HPDE6-E6E7 (cell line): ENCODE data around the gene ABCC1.

Experiments used
- DNase-seq: peaks from one replicate; pipeline ENCODE4 v3.0.0; 2011; ENCODE audit warnings: missing footprints; ENCODE audit errors: extremely low spot score

ABCC1 gene

DNA sequence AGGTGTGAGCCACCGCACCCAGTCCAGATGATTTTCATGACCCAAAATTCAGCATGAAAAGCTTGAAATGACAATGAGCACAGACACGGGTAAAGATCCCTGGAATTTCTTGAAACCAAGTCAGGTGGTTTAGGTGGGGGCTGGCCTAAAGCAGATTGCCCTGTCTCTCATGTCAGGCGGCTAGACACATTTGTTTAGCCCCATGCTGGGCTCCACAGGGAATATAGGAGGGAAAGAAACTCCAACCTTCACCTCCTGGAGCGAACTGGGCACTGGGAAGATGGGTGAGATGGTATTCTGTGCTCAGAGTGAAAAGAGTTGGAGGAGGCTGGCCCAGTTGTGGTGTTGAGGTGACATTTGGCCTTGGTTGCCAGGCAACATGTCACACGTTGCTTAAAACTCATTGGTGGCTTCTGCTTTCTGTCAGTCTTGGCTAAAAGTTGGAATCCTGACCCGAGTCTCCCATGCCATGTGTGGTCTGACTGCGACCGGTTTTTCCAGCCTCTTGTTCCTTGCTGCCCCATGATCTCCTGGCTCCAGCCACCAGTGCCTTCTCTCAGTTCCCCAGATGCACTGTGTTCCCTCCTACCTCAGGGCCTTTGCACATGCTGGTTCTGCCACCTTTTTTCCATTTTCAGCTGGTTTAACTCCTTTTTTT is 160.2 kb downstream of the ABCC1 start:
- no peak for DNase-seq

DNA sequence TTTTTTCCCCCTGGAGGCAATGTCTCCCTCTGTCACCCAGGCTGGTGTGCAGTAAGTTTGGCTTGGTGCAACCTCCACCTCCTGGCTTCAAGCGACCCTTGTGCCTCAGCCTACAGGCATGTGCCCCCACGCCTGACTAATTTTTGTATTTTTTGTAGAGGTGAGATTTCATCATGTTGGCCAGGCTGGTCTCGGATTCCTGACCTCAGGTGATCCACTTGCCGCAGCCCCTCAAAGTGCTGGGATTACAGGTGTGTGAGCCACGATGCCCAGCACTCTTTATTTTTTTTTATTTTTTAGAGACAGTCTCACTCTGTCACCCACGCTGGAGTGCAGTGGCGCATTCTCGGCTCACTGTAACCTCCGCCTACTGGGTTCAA is 160.7 kb downstream of the ABCC1 start:
- DNase-seq: no peak

DNA sequence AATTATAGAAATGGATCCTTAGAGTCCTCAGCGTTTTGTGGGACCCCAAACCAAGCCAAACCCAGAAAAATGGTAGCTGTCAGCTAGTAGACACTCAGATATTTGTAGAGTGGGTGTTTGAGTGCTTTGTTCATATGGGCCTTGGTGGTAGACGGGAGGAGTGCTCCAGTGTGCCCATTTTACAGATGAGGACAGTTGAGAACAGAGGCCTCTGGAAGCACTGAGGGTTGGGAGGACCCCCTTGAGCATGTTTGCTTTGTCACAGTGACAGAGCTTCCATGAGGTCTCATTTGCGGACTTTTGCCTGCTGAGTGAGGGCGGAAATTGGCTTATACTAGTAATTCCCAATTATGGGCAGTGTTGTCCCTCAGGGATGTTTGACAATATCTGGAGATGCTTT is 162.2 kb downstream of the ABCC1 start:
- no peak for DNase-seq

DNA sequence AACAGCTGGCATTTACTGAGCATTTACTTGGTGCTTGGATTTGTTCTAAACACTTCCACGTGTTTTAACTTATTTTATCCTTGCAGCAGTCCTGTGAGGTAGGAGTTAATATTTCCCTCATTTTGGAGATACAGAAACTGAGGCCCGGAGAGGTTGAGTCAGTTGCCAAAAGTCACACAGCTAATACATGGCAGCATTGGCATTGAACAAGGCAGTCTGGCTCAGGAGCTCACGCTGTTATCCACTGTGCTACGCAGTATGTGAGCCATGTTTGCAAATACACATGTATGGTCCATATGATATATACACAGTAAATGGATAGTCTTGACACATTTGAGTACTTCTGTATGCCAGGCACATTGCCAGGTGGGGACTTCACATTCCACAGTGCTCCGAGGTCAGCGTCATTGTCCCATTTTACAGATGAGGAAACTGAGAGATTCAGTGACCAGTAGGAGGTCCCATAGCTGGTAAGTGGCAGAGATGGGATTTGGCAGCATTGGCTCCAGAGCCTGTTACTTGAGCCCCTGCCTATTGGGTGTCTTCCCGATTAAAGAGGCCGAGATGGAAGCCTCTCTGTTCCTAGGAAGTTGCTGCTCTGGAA is 163.1 kb downstream of the ABCC1 start:
- no peak for DNase-seq

DNA sequence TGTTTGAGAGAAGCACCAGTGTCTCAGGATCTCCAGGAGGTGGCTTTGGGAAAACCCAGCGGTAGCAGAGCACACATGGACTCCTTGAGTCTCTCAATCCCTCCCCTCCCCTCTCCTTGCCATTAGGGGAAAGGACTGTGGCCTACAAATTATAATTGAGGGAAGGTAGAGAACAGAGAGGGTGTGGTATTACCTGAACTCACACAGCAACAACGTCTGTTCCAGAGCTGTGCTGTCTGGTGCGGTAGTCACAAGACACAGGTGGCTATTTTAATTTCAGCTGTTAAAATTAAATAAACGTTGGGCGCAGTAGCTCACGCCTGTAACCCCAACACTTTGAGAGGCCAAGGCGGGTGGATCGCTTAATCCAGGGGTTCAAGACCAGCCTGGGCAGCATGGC is 163.7 kb downstream of the ABCC1 start:
- no peak for DNase-seq

DNA sequence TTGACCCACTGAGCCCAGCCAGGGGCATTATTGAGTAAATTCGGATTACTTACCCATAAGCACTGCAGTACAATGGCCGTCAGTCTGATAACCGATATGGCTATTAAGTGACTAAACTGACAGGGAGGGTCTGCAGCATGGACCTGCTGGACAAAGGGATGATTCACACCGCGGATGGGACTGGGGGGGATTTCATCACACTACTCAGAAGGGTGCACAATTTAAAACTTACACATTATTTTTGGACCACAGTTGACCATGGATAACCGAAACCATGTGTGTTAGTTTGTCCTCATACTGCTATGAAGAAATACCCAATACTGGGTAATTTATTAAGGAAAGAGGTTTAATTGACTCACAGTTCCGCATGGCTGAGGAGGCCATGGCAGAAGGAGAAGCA is 167.4 kb downstream of the ABCC1 start:
- no peak for DNase-seq

DNA sequence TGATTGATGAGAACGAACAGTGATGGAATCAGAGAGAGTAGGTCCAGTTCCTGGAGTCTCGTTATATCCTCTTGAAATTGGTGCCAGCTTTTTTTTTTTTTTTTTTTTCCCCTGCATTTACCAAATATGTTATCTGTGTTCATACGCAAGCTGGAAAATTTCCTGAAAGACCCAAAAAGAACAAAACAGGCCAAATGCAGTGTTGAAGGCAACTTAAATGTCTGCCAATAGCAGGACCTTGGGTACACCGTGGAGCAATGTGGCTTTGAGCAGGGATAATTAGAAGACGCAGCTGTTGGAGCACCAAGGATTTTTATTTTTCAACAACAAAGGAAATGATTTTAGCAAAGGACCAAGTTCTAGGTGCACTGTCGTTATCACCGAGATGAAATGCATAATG is 168.9 kb downstream of the ABCC1 start:
- DNase-seq: no peak

DNA sequence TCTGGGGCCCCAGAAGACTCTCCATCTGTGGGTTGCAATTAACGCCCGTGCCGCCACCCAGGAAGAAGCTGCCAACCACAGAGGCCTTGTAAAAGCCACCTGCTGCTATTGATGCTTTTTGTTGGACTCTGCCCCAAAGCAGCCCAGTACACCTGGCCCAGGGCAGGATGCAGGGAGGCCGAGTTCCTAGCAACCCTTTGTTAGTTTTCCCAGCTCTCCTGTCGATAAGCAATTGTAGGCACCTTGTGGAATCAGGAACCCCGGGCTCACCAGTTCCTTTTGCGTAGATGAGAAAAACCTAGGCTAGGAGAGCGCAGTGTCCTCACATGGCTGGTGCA is 170.6 kb downstream of the ABCC1 start:
- no peak for DNase-seq

DNA sequence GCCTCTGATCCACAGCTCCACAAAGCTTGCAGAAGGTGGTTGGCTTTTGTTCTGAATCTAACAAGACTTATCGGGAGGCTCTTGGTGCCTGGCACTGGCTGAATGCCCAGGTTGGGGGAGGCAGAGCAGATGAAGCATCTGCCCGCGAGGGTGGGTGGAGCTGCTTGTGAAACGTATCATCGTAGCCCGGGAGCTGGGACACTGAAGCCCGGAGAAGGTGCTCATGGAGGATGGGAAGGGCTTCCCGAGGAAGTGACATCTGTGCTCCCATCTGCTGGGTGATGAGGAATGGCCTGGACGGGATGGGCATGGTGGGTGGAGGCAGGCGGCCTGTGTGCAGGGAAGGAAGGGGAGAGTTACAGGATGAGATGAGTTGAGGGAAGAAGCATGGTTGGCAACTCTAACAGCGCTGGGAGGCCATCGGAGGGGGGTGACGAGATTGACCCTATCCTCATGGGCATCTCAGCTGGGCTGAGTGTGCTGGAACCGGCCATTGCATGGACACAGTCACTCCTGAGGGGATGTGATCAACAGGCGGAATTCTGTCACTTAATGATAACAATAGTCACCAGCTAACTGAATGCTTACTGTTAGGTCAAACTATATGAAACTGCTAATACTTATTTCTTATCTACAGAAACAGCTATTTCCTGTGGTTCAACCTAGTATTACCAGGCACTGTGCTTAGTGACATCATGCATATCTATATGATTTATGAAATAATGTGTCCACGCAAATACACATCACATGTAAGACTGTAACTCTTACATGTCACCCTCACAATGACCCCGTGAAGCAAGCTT is 171.2 kb downstream of the ABCC1 start:
- no peak for DNase-seq

DNA sequence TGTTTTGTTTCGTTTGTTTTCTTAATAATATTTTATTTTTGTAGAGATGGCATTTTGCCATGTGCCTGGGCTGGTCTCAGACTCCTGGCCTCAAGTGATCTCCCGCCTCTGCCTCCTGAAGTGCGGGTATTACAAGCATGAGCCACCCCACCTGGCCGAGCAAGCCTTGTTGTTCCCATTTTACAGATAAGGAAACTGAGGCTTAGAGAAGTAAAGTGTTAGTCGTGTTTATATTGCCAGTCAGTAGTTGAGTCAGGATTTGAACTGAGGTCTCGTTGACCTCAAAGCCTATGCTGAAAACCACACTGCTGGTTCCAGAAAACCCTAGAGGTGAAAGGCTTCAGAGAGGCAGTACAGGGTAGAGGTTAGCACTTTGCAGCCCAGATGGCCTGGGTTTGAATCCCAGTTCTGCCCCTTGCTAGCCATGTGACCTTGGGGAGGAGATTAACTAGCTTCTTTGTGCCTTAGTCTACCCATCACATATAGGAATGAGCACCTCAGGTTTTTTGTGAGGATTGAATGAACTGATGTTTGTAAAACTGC is 171.8 kb downstream of the ABCC1 start:
- DNase-seq: no peak

DNA sequence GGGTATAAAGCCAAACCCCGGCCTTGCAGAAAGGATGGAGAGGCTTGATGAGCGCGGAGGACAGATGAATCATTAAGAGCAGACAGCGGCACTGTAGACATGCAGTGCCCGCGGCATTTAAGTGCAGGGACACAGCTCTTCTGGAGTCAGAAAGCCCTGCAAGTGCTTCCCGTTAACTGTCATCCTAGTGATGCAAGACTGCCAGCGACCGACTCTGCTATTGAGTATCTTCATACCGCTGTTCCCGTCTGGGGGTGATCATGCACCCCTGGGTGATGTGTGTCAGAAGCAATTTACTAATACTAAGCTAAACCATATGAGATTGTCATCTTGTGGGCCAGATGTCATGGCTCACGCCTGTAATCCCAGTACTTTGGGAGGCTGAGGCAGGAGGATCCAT is 172.8 kb downstream of the ABCC1 start:
- no peak for DNase-seq

DNA sequence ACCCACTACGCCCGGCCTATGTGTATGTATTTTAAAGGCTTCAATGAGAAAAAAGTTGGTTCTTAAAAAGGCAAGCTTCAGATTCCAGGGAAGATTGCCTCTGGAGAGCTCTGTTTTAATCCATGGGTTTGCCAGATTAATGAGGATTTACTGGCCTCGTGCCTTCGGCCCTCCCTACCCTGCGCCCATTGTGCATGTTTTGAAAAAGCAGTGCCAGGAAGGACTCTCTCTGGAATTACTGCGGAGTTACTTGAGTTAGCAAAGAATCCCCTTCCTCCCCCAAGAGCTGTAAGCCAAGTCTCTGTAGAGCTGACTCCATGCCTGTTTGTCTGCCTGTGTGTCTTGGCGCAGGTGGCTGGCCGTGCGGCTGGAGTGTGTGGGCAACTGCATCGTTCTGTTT is 175.0 kb downstream of the ABCC1 start:
- DNase-seq: no peak

DNA sequence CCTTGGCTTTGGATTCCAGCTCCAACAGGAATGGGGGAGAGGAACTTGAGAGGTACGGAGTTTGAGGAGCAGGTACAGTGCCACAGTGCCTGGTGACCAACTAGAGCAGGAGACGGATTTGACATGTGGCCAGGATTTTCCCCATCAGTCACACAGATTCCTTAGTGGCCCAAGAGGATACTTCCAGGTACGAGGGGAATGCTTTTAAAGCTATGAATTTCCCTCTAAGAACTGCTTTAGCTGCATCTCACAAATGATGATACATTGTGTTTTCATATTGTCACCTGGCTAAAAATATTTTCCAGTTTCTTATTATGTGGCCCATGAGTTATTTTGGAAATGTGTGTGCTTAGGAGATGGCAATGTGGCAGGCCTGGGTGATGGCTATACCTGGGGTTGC is 175.6 kb downstream of the ABCC1 start:
- DNase-seq: no peak

DNA sequence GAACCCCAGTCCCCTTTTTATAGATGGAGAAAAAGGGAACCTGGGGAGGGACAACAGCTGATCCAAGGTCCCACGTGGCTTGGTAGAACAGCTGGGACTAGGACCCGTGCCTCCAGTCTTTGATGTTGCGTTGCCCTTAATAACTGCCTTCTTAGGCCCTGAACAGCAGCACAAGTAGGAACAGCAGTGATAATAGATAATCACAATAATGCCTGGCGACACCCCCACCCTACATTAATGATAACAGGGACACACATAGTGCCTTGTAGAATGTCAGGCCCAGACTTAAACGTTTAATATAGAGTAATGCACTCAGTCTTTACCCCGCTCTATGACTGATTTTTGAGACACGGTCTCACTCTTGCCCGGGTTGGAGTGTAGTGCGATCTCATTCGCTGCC is 177.5 kb downstream of the ABCC1 start:
- DNase-seq: no peak

DNA sequence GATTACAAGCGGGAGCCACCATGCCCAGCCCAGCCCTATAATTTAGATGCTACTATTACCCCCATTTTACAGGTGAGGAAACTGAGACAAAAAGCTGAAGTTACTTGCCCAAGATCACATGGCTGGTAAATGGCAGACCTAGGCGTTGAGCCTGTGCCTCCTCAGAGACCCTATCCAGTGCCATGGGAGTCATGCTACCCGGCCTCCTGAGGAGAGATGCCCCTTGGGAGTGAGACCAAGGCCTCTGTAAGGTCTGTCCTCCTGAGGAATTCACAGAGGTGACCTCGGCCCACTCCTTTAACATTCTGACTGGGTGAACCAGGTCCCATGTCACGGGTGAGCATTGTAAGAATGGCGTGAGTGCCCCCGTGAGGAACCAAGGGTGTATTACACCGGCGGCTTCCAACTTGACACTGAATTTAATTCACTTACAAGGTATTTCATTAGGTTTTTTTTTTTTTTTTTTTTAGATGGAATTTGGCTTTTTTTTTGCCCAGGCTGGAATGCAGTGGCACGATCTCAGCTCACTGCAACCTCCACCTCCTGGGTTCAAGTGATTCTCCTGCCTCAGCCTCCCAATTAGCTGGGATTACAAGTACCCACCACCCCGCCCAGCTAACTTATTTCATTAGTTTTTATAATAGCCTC is 178.2 kb downstream of the ABCC1 start:
- peak; percentile 78 for DNase-seq

DNA sequence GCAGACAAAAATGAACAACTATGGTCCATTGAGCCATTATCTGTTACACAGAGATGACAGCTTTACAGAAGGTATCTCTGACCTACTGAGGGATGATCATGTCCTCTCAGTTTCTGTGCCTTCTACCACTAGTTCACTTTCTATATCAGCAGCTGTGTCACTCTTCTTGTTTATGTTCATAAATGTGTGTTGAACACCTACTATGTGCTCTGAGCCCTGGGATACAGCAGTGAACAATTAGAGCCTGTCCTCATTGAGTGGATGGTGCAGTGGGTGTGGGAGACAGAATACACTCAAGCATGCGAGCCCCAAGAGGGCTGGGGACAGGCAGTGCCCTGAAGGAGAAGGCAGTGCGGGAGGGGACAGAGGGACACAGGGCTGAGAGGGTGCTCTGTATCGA is 181.8 kb downstream of the ABCC1 start:
- DNase-seq: no peak

DNA sequence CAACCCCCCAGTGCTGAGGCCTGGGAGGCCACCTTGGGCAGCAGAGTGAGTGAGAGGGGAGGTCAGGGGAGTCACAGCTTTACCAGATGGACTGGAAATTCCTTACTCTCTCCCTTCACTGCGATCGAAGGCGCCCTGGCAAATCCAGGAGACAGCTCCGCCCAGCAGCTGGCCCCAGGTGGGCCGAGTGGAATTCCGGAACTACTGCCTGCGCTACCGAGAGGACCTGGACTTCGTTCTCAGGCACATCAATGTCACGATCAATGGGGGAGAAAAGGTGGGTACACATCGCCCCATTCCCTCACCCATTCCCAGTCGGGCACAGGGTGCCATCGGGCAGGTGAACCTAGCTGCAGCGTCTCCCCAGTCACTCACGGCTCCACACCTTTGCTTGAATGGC is 182.2 kb downstream of the ABCC1 start:
- no peak for DNase-seq

DNA sequence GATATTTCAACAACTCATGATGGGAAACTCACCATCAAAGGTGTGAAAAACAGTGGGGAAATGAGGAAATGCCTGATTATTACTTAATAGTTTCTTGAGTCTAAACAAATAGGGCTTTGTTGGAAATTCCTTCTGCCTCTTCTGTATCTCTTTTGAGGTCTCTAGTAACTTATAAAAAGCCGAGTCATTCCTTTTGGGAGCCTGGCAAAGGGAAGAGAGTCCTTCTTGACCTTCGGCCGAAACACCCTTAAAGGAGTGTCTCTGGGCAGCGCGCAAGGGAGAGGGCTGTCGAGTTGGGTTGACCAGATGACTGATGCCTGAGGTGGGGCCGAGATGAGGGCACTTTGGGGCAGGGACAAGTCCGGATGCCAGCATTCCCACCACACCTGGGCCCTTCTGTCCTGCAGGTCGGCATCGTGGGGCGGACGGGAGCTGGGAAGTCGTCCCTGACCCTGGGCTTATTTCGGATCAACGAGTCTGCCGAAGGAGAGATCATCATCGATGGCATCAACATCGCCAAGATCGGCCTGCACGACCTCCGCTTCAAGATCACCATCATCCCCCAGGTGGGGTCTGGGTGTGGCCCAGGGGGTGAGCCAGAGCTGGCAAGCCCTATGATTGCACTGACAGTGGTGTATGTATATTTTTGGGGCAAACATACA is 184.7 kb downstream of the ABCC1 start:
- DNase-seq: no peak

DNA sequence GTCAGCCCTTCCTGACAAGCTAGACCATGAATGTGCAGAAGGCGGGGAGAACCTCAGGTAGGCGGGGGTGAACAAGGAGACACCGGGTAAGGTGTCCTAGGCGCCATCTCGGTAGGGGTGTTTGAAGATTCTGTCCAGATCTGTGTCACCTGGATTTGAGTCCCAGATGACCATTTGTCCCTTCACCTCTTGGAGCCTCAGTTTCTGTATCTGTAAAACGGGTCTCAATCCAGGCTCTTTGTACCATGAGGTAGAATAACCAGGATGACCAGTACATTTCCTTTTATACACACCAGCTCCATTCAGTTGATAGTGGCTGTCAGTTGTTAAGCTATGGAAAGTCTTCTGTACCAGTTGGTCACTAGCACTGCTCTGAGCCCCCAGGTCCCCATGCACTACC is 187.2 kb downstream of the ABCC1 start:
- DNase-seq: no peak

DNA sequence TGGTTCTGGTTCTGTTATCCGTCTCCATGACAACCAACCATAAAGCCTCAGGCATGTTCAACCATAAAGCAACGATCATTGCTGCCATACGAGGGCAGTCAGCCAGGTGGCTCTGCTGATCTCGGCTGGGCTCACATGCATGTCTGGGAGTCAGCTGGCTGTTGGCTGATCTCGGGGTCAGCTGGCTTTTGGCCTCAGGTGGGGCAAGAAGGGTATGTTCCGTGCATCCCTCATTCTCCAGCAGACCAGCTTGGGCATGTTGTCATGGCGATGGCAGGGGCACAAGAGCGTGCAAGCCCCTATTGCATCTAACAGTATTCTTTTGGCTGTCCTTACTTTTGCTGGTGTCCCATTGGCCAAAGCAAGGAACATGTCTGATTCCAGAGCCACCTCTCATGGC is 187.7 kb downstream of the ABCC1 start:
- DNase-seq: no peak

DNA sequence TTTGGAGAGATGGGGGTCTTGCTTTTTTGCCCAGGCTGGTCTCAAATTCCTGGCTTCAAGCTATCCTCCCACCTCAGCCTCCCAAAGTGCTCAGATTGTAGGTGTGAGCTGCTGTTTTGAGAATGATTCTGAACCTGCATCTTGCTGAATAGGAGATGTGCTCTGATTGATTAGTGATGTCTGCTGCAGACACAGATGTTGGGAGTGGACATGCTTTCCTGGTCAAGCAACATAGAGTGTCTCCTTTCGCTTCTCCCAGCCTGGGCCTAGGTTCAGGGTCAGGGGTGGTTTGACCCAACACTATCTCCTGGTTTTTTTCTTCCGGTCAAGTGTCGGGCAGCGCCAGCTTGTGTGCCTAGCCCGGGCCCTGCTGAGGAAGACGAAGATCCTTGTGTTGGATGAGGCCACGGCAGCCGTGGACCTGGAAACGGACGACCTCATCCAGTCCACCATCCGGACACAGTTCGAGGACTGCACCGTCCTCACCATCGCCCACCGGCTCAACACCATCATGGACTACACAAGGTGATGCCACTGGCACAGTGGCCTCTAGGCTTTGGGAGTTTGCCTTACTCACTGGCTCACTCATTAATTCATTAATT is 188.7 kb downstream of the ABCC1 start:
- DNase-seq: no peak

DNA sequence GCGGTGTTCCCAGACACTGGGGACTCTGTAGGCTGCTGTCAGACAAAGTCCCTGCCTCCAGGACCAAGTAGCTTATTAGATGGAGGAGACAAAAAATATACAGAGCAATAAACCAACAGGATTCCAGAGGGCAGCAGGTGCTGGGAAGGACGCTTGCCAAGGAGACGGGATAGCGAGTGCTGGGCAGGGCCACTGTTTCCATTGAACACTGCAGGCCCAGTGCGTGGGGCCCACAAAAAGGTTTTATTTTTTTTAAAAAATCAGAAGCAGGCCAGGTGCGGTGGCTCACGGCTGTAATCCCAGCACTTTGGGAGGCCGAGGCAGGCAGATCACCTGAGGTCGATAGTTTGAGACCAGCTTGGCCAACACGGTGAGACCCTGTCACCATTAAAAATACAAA is 189.6 kb downstream of the ABCC1 start:
- no peak for DNase-seq
